ACHN (cell line): ENCODE results near the gene CRYBB3.
"Not testable (repeated sequence)": the region's sequence is repeated elsewhere in the genome, so short reads cannot be mapped to it uniquely, and the experiment has no call there.

ENCODE experiments used
- DNase-seq: peaks from one replicate; pipeline ENCODE4 v3.0.0-alpha.2; 2015
- in situ Hi-C: cut with HindIII; loops from 2 replicates; pipeline ENCODE4 v1.10.0; 2017; ENCODE audit warnings: low sequenced_read_pairs, low pct_ligation_motif_present, low pct_unique_long_range_greater_than_20kb

Gene CRYBB3

GRCh38 chr22:25232301-25232700 is 32.6 kb downstream of the CRYBB3 start:
- no peak for DNase-seq
- in situ Hi-C loops, result no loop called here

GRCh38 chr22:25233706-25234105 is 34.0 kb downstream of the CRYBB3 start:
- in situ Hi-C loops, DNase-seq: not testable (repeated sequence)

GRCh38 chr22:25235547-25236290 is 36.1 kb downstream of the CRYBB3 start:
- in situ Hi-C loops, result no loop called here
- peak; percentile 81 for DNase-seq

- DNase-seq, result no peak
Observed at GRCh38 chr22:25236417-25236816, 36.8 kb downstream of the CRYBB3 start.

GRCh38 chr22:25237503-25237902 is 37.8 kb downstream of the CRYBB3 start:
- no peak for DNase-seq
- in situ Hi-C loops, result no loop called here

More at GRCh38 chr22:25236417-25236816, 36.8 kb downstream of the CRYBB3 start:
- in situ Hi-C loops, result no loop called here

GRCh38 chr22:25238058-25238457 is 38.4 kb downstream of the CRYBB3 start:
- in situ Hi-C loops, DNase-seq: not testable (repeated sequence)

- in situ Hi-C loops, DNase-seq: not testable (repeated sequence)
Observed at GRCh38 chr22:25255169-25255568, 55.5 kb downstream of the CRYBB3 start.
